ENCODE data around the gene QRFP. TPM values are rescaled to one million over a fixed set of nuclear protein-coding genes. Genes with fewer than 3 reads are reported as not detected.

The QRFP gene
- total RNA-seq, 2 donors from 2014 or later, result not detected

- H3K27me3 Mint-ChIP-seq (ENCODE audit: low read depth), result no peaks in the 10 kb centered on the region
- no peaks in the 10 kb centered on the region for H3K9me3 Mint-ChIP-seq
- H3K27ac Mint-ChIP-seq, result no peak overlapping the region
- H3K4me1 Mint-ChIP-seq (ENCODE audit: low read depth), result no peaks in the 10 kb centered on the region
- H3K4me3 Mint-ChIP-seq, result no peak overlapping the region
- DNase-seq, result no peak
- peaks cover 0 to 2% of the 10 kb centered on the region in 2 donors for H3K36me3 Mint-ChIP-seq (ENCODE audit: insufficient read depth in 2 of 2)
- no peak for ATAC-seq (replicated peaks in 1 of 2)
Measured at GRCh38 chr9:130880599-130881220, 15.9 kb downstream of the QRFP start.

- H3K4me1 Mint-ChIP-seq (ENCODE audit: low read depth), result no peaks in the 10 kb centered on the region
Measured at GRCh38 chr9:130879863-130880411, 16.7 kb downstream of the QRFP start.

GRCh38 chr9:130878295-130878694 is 18.3 kb downstream of the QRFP start:
- no peak overlapping the region for H3K27ac Mint-ChIP-seq
- ATAC-seq (replicated peaks in 1 of 2), result no peak
- no peaks in the 10 kb centered on the region for H3K27me3 Mint-ChIP-seq (ENCODE audit: low read depth)
- peaks cover 3% of the 10 kb centered on the region in 2 donors for H3K36me3 Mint-ChIP-seq (ENCODE audit: insufficient read depth in 2 of 2)
- no peak overlapping the region for H3K4me3 Mint-ChIP-seq
- H3K9me3 Mint-ChIP-seq, result no peaks in the 10 kb centered on the region
- no peaks in the 10 kb centered on the region for H3K4me1 Mint-ChIP-seq (ENCODE audit: low read depth)
- no peak for DNase-seq

More at GRCh38 chr9:130879863-130880411, 16.7 kb downstream of the QRFP start:
- Mint-ChIP-seq H3K27me3 (ENCODE audit: low read depth) (no peaks in the 10 kb centered on the region), H3K27ac (no peak overlapping the region), H3K4me3 (no peak overlapping the region), H3K9me3 (no peaks in the 10 kb centered on the region), H3K36me3 (ENCODE audit: insufficient read depth in 2 of 2) (peaks cover 0 to 3% of the 10 kb centered on the region in 2 donors)
- ATAC-seq (replicated peaks in 1 of 2) (no peak), DNase-seq (no peak)

GRCh38 chr9:130877300-130877699 is 19.3 kb downstream of the QRFP start:
- no peaks in the 10 kb centered on the region for H3K27me3 Mint-ChIP-seq (ENCODE audit: low read depth)
- H3K36me3 Mint-ChIP-seq (ENCODE audit: insufficient read depth in 2 of 2), result peaks cover 3% of the 10 kb centered on the region in 2 donors

GRCh38 chr9:130874783-130875182 is 21.8 kb downstream of the QRFP start:
- Mint-ChIP-seq H3K9me3 (no peaks in the 10 kb centered on the region), H3K4me3 (no peak overlapping the region), H3K4me1 (ENCODE audit: low read depth) (no peaks in the 10 kb centered on the region), H3K27ac (no peak overlapping the region), H3K27me3 (ENCODE audit: low read depth) (no peaks in the 10 kb centered on the region), H3K36me3 (ENCODE audit: insufficient read depth in 2 of 2) (peaks cover 2 to 3% of the 10 kb centered on the region in 2 donors)
- DNase-seq (no peak), ATAC-seq (replicated peaks in 1 of 2) (no peak)

More at GRCh38 chr9:130877300-130877699, 19.3 kb downstream of the QRFP start:
- no peak for ATAC-seq (replicated peaks in 1 of 2)
- H3K4me1 Mint-ChIP-seq (ENCODE audit: low read depth), result no peaks in the 10 kb centered on the region
- no peaks in the 10 kb centered on the region for H3K9me3 Mint-ChIP-seq
- no peak overlapping the region for H3K27ac Mint-ChIP-seq
- no peak overlapping the region for H3K4me3 Mint-ChIP-seq
- no peak for DNase-seq

GRCh38 chr9:130873966-130874365 is 22.6 kb downstream of the QRFP start:
- no peak overlapping the region for H3K4me3 Mint-ChIP-seq
- H3K36me3 Mint-ChIP-seq (ENCODE audit: insufficient read depth in 2 of 2), result peaks cover 2 to 3% of the 10 kb centered on the region in 2 donors
- no peaks in the 10 kb centered on the region for H3K9me3 Mint-ChIP-seq
- DNase-seq (no peak), ATAC-seq (replicated peaks in 1 of 2) (no peak)
- H3K27me3 Mint-ChIP-seq (ENCODE audit: low read depth), result no peaks in the 10 kb centered on the region
- H3K4me1 Mint-ChIP-seq (ENCODE audit: low read depth), result no peaks in the 10 kb centered on the region
- no peak overlapping the region for H3K27ac Mint-ChIP-seq

GRCh38 chr9:130872912-130873503 is 23.6 kb downstream of the QRFP start:
- ATAC-seq (replicated peaks in 1 of 2) (no peak), DNase-seq (no peak)
- Mint-ChIP-seq H3K27me3 (ENCODE audit: low read depth) (no peaks in the 10 kb centered on the region), H3K9me3 (no peaks in the 10 kb centered on the region), H3K4me3 (no peak overlapping the region), H3K36me3 (ENCODE audit: insufficient read depth in 2 of 2) (peaks cover 2 to 3% of the 10 kb centered on the region in 2 donors), H3K27ac (no peak overlapping the region), H3K4me1 (ENCODE audit: low read depth) (no peaks in the 10 kb centered on the region)

- H3K4me3 Mint-ChIP-seq, result no peak overlapping the region
- H3K27me3 Mint-ChIP-seq (ENCODE audit: low read depth), result no peaks in the 10 kb centered on the region
- H3K9me3 Mint-ChIP-seq, result no peaks in the 10 kb centered on the region
- H3K36me3 Mint-ChIP-seq (ENCODE audit: insufficient read depth in 2 of 2), result peaks cover 2 to 3% of the 10 kb centered on the region in 2 donors
- DNase-seq (no peak), ATAC-seq (replicated peaks in 1 of 2) (no peak)
- no peak overlapping the region for H3K27ac Mint-ChIP-seq
- H3K4me1 Mint-ChIP-seq (ENCODE audit: low read depth), result no peaks in the 10 kb centered on the region
Measured at GRCh38 chr9:130872508-130872907, 24.1 kb downstream of the QRFP start.

GRCh38 chr9:130872093-130872492 is 24.5 kb downstream of the QRFP start:
- H3K4me1 Mint-ChIP-seq (ENCODE audit: low read depth), result no peaks in the 10 kb centered on the region
- H3K27ac Mint-ChIP-seq, result no peak overlapping the region
- ATAC-seq (replicated peaks in 1 of 2), result no peak
- no peaks in the 10 kb centered on the region for H3K9me3 Mint-ChIP-seq
- no peaks in the 10 kb centered on the region for H3K27me3 Mint-ChIP-seq (ENCODE audit: low read depth)
- H3K4me3 Mint-ChIP-seq, result no peak overlapping the region
- H3K36me3 Mint-ChIP-seq (ENCODE audit: insufficient read depth in 2 of 2), result peaks cover 2 to 3% of the 10 kb centered on the region in 2 donors
- DNase-seq, result no peak

- Mint-ChIP-seq H3K4me3 (no peak overlapping the region), H3K36me3 (ENCODE audit: insufficient read depth in 2 of 2) (peaks cover 2 to 3% of the 10 kb centered on the region in 2 donors), H3K9me3 (no peaks in the 10 kb centered on the region), H3K27me3 (ENCODE audit: low read depth) (no peaks in the 10 kb centered on the region), H3K27ac (no peak overlapping the region), H3K4me1 (ENCODE audit: low read depth) (no peaks in the 10 kb centered on the region)
- ATAC-seq (replicated peaks in 1 of 2) (no peak), DNase-seq (no peak)
Measured at GRCh38 chr9:130871395-130872062, 25.1 kb downstream of the QRFP start.

GRCh38 chr9:130870491-130871381 is 25.9 kb downstream of the QRFP start:
- H3K36me3 Mint-ChIP-seq (ENCODE audit: insufficient read depth in 2 of 2), result peaks cover 2 to 5% of the 10 kb centered on the region in 2 donors
- no peak for ATAC-seq (replicated peaks in 1 of 2)
- no peak for DNase-seq
- H3K9me3 Mint-ChIP-seq, result no peaks in the 10 kb centered on the region
- H3K4me1 Mint-ChIP-seq (ENCODE audit: low read depth), result no peaks in the 10 kb centered on the region
- H3K27ac Mint-ChIP-seq, result no peak overlapping the region
- H3K27me3 Mint-ChIP-seq (ENCODE audit: low read depth), result no peaks in the 10 kb centered on the region
- H3K4me3 Mint-ChIP-seq, result no peak overlapping the region

- no peak overlapping the region for H3K4me3 Mint-ChIP-seq
- no peaks in the 10 kb centered on the region for H3K27me3 Mint-ChIP-seq (ENCODE audit: low read depth)
- peaks cover 0 to 5% of the 10 kb centered on the region in 2 donors for H3K36me3 Mint-ChIP-seq (ENCODE audit: insufficient read depth in 2 of 2)
- no peak overlapping the region for H3K27ac Mint-ChIP-seq
- no peaks in the 10 kb centered on the region for H3K4me1 Mint-ChIP-seq (ENCODE audit: low read depth)
- no peaks in the 10 kb centered on the region for H3K9me3 Mint-ChIP-seq
- no peak for DNase-seq
- no peak for ATAC-seq (replicated peaks in 1 of 2)
Measured at GRCh38 chr9:130869250-130869649, 27.4 kb downstream of the QRFP start.

Measured in activated T-cell treated with anti-CD3 and anti-CD28 coated beads, Interleukin-2, amount 50 U/mL, for 72 hours (primary cell).